GM21515 (cell line): Measurements from ENCODE around the gene MYLK.

ENCODE experiments used
- ATAC-seq: cut with Tn5 transposase; IDR thresholded peaks from one replicate; pipeline ENCODE4 v1.9.1; 2021; ENCODE audit not compliant: unreplicated experiment

MYLK gene

DNA sequence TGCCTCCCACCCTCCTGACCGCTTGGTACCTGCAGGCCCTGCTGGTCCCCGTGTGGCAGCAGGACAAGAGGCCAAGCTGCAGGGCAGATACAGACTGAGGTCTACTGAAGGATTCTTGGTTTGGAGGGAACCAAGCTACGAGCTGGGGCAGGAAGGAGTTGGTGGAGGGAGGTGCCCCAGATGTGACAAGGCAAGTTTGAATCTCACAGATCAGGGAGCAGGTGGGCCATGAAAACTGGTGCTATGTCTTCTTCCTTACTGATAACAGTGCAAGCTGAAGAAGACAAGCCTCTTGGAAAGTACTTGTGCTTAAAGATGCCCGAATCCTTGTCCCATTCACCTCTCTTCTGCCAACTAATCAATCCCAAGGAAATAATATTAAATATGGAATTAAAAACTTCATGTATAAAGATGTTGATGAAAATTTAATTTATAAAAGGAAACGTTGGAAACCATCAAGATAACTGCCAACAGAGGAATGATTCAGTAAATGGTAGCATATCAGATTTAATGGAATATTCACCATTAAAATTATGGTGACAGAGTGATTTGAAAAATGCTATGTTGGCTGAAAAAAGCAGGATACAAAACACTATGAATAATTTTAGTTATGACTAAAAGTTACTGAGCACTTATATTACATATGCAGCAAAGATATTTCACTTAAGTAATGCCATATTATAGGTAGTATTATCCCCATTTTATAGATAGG is 107.9 kb downstream of the MYLK start:
- no peak for ATAC-seq

DNA sequence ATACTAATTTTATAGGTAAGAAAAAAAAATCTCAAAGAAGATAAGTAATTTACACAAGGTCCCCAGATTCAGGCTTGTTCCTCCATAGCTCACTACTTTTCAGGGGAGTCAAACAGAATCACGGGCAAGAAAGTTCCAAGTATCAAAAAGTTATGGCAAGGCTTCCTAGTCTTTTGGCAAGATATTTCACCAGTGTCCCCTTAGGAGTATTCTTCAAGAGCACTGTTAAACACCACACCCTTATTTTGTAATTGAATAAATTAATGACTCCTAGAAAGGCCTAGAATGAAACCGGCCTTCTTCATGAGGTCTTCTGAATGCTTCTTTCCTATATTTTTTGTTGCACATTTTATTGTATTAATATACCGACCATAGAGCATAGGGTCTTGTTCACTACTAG is 109.7 kb downstream of the MYLK start:
- ATAC-seq: no peak

DNA sequence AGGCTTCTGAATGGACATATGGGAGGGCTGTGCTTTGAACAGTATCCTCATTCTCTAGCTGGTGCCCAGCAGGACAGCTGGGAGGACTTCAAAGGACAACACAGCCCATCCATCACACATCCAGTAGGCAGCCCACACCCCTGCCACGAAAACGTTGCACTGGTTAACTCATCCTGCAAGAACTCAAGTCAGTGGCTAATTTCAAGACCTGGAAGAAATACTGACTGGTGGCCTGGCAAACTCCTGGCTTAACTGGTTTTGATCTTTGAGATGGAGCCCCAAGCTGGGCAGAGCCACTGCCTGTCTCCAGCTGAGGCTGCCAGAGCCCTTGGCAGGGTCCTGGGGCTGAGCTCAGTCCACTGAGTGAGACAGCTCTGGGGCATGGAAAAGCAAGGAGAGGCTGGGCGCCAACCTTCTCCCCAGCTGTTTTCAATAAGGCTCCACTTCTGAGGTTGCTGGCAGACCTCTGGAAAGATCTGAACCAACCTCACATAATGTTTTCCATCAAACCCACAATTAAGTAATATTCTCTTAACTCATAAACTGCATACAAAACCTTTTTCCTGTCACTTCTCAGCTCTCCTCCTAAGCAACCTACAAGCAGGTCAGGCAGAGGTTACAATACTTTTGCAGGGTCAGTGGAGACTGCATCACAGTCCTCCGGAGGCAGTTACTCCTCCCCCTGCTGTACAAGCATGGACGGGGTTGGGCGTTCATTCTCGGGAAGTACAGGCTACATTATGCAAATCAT is 110.3 kb downstream of the MYLK start:
- no peak for ATAC-seq

DNA sequence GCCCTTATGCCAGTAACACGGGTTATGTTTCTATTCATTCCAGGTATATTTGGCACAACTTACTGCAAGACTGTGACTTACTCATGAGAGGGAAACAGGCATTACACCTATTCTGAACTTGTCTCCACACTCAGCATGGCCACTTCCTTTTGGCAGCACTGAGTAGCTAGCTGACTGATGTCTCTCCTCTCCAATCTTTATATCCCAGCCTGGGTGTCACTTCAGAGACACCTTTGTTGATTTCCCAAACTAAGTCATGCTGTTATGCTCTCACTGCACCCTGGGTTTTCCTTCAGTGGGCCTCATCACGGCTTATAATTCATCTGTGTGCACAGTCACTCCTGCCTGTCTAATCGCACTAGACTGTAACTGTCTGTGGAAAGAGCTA is 114.8 kb downstream of the MYLK start:
- ATAC-seq: no peak

DNA sequence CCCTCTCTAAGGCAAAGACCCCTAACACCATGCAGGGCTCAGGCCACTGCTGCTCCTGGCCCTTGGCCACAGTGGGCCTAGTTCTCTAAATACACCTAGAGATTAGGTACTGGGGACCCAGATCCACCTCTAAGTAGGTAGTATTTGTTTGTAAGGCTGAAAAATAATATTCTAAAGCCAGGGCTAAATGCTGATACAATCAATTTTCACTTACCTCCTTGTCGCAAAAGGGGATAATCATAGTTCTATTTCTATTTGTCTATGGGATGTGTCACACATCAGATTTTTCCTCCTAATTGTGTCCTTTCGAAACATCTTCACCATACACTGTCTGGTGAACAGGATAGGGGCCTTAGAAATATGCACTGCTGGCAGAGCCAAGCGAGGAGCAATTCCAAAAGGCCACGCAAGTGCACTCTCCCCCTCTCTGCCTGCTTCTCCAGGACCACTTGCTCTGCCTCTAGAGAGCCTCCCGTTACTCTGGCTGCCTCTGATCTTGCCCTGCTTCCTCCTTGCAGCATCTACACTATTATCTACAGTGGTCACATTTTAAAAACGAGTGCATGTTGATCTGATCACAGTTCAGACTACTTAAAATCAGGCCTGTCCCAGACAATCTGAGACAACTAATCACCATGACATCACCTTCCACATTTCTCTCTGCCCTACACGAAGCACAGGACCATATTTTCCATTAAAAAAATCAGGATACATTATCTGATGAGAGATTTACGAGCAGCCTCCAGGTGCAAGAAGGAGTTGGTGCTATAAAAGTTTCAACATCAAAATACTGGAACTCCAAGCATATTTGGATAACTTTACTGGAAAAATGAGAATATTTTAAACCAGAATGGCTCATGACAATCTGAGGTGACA is 115.4 kb downstream of the MYLK start:
- ATAC-seq: no peak

DNA sequence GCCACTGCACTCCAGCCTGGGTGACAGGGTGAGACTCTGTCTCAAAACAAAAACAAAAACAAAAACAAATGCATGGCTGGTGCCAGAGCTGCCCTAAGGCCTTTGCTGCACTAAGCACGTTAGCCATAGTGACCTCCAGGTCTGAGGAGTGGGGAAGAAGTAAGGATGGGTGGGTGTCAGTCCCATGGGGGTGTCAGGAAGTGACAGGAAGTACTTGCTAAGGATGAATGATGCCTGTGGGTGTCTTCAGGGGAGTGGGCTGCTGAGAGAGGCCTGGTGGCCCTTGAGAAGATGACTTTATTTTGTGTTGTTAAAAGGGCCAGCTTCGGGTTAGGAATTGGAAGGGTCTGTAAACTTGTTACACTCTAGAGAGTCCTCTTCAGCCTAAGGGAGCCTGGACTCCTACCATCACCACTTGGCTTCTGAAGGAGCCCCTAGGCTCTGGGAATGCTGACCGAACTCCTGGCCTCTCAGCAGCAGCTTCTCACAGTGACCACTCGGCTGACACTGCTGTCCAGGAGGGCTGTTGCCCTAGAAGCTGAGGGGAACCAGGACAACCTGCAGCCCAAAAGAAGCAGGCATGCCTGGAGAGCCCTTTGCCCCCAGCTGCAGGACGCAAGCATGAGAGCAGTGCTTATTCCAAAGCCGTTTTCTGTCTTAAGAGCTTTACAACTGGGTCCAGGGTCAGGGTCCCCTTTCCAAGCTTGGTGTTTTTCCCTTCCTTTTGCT is 116.4 kb downstream of the MYLK start:
- no peak for ATAC-seq

DNA sequence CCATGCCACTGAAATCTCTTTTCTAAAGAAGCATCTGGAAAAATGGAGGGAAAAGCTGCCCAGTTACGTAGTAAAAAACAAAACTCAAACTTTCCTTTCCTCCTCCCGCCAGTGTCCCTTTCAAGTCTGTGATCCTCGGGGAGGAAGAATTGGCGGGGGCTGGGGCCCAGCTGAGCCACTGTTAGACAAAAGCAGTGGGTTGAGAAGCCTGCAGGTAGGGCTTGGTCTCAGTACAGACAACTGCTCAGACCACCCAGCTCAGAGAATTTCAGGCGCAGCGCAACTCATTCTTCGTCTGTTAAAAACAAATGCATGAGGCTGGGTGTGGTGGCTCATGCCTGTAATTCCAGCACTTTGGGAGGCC is 117.1 kb downstream of the MYLK start:
- ATAC-seq: no peak

DNA sequence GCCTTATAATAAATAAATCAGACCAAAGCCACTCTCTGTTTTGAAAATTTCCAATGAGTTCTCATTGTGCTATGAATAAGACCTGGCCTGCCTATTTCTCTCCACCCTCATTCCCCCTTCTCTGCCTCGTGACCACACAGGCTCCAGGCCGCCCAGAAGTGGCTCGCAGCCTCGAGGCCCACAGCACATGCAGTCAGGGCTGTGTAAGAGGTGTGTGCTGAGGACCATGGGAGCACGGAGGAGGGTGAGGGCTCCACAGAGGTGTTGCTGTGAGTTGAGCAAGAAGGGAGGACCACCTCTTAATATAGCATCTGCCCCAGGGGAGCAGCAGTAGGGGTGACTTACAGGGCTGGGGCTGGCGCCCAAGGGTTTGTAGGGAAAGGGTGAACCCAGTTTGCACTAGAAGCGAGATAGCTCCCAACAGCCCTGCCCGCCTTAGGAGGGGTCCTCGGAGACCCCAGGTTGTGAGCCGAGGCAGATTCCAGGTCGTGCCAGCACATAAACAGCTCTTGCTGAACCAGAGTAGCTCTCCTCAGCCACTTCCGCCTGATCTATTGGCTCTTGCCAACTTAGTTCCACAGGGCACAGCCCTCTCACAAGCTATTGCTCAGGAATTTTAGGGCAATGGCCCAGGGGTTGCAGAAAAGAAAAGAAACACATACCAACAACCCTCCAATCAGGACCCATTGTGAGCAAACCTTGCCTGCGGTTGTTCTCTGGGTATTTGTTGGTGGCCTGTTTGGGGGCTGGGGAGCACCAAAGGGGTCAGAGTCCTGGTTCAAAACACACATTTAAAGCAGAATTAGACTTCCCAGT is 117.7 kb downstream of the MYLK start:
- ATAC-seq: no peak

DNA sequence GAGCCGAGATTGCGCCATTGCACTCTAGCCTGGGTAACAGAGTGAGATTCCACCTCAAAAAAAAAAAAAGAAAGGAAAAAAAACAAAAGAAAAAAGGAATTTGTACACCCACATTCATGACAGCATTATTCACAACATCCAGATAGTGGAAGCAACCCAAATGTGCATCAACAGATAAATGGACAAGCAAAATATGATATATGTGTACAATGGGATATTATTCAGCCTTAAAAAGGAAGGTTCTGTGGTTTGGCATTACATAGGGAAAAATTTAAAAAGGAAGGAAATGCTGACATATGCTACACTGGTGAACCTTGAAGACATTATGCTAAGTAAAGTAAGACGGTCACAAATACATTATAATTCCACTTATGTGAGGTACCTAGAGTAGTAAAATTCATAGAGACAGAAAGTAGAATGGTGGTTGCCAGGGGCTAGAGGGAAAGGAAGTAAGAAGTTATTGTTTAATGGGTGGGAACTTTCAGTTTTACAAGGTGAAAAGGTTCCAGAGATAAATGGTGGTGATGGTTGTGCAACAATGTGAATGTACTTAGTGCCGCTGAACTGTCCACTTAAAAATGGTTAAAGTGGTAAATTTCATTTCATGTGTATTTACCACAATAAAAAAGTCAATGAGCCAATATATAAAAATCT is 118.5 kb downstream of the MYLK start:
- ATAC-seq: no peak

DNA sequence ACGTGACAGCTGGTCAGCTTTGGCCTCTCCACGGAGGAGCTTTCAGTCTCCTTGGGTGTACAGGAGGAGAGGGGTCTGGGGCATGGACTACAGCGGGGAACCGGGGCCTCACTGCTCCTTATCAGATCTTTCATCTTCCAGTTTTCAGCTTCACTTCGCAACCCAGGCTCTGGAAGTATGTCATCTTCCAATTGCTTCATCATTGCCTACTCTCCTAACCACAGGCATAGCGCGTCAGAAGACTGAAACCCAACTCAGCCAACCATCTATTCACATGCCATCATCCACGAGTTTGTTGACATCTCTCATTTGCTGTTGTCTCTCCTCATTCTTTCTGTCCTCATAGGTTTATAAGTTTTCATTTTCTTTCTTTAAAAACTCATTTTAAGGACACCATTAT is 119.5 kb downstream of the MYLK start:
- no peak for ATAC-seq

DNA sequence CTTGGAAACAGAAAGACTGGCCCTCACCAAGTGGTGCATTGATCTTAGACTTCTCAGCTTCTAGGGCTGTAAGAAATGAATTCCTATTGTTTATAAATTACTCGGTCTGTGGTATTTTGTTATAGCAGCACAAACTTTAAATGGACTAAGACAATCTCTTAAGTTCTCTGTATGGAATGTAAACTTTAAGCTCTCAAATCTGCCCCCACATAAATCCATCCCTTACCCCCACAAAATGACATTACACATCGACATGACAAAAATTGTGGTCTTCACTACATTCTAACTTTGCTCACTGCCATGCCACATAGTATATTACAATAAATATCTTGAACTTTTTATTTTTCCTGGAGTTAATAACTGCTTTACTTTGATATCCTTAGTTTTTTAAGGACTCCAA is 121.3 kb downstream of the MYLK start:
- no peak for ATAC-seq

DNA sequence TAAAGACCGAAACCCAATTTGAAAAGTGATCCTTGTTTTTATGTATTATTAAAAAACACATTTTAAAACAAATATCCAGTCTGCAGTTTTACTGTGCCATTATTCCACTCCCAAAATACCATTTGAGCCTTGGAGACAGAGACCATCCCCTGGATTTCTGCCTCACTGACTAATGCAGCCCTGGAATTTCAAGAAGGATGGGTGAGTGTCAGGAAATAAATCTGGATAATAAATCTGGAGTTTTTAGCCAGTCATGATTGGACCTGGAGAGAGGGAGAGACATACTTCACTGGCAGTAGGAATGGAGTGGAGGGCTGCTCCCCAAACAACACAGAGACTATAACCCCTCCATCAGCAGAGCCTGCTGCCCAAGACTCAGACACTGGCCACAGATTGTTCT is 123.3 kb downstream of the MYLK start:
- ATAC-seq: no peak

DNA sequence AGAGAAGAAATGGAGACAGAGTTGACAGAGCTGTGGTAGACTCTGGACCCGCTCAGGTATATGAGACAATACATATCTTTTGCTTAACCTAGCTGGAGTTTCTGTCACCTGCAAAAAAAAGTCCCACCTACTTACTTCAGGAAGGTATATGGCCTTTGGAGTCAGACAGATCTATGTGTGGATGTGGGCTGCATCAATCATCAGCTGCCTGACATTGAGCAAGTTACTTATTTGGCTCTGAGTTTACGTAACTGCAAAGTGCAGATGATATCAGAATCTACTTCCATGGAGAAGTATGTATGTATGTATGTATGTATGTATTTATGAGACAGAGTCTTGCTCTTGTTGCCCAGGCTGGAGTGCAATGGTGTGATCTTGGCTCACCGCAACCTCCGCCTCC is 124.3 kb downstream of the MYLK start:
- no peak for ATAC-seq

DNA sequence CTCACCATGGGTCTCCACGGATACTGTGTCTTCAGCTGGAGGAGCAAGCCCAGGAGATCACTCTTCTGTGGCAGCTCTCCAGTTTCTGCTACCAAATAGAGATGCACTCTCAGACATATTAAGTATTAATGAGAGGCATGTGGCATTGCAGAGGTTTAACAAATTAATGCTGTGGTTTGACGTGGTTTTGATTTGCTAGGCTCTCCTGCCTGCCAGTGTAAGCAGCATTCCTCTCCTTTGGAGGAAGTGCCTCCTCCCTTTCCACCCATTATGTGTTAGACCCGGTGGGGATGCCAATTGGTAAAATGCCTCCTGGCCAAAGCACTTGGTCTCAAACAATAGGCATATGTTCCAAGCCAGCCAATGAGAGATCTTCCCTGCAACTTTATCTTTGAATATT is 124.8 kb downstream of the MYLK start:
- ATAC-seq: no peak

DNA sequence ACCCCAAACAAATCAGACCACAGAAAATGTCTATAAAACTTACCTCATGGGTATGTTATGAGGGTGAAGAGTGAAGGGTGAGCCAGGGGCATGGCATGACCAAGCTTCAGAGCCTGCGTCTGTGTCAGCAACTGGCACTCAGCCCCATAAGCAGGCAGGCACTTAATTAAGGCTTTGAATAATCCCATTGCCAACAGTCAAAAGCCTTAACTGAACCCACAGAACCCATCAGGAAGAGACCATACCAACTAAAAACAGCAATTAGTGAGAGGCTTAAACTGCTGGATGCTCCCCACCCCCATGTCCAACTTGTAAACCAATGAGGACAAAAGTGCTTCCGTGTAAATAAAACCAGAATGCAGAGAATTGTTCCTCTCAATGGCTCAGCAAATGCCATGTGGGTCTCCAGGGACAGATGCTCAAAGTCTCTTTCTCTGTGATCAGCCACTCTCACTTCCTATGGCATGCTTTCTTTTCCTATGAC is 126.0 kb downstream of the MYLK start:
- no peak for ATAC-seq

DNA sequence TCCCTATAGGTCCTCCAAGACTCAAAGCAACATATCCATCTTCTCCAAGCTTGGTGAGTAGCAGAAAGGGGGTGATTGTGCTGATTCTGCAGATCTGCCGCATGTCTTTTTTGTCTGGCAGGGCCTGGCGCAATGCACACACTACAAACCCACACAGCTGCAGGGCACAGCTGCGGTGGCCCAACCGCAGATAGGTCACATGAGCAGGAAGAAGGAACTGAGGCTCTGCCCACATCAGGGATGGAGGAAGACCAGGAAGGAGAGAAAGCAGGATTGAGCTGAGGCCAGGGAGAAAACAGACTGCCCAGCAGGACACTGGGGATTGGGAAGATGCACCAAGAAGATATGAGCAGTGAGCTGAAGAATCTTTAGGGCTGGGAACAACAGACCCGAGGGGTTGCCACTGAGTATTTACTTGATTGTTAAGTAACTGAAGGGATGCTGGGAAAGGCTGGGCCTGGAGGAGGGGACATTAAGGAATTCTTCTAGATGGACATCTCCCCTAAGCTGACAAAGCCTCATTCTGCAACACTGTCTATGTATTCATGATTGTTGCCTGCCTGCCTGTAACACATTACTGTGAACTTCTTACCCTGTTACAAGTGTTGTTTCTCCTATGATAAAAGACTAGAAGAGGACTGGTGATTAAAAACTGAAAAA is 126.7 kb downstream of the MYLK start:
- no peak for ATAC-seq

DNA sequence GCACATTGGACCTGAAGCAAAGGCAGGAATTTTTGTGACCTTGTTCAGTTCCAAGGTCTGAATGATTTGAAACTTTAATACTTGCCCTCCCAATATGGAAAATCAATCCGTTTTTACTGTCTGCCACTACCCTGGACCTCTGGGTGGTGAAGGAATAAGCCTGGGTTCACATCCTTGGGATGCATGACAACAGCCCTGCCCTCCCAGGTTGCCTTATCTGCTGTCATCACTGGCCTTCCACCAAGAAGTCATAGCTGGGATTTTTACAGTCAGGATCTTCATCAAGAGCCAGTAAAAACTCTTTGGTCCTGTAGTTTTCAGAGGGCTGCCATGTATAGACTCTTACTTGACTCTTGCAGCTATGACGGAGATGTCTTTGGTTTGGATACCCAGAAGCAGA is 128.6 kb downstream of the MYLK start:
- ATAC-seq: no peak

DNA sequence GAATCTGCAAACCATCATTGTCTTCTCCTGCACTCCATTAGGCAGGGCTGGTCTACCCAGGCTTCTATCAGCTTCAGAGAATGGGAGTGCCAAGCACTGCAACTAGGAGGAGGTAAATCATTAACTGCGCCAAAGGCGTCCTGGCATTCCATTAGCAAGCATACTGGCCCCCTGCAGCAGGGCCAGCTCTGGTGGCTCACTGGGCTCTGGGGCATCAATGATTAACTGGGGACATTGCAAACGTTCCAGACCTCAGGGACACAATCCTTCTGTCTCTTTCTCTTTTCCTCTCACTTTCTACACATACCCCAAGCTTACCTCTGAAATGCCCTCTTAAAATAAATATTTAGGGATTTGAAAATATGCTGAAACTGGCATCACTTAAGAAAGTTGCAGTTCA is 129.0 kb downstream of the MYLK start:
- ATAC-seq: no peak

DNA sequence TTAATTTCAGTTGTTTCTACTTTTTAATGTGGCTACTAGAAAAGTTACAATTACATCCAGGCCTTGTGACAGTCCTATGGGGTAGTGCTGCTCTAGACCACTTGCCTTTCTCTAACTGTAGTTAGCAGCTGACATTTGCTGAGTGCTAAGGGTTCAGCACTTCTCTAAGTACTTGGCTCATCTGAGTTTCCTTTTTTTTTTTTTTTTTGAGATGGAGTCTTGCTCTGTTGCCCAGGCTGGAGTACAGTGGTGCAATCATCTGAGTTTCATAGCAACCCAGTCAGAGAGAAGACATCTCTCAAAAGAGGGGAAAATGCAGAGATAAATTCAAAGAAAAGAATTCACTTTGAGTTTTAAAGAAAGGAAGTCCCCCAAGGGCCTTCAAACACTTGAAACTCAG is 130.8 kb downstream of the MYLK start:
- no peak for ATAC-seq
